ENCODE results near the gene SPNS2. TPM values are rescaled to one million over a fixed set of nuclear protein-coding genes. Genes with fewer than 3 reads are reported as not detected.
"Not testable (repeated sequence)": the region's sequence is repeated elsewhere in the genome, so short reads cannot be mapped to it uniquely, and the experiment has no call there.

The SPNS2 gene
- total RNA-seq, 4 donors from 2014 or later, result 25.1 to 76.3 (median 49.6) TPM

DNA sequence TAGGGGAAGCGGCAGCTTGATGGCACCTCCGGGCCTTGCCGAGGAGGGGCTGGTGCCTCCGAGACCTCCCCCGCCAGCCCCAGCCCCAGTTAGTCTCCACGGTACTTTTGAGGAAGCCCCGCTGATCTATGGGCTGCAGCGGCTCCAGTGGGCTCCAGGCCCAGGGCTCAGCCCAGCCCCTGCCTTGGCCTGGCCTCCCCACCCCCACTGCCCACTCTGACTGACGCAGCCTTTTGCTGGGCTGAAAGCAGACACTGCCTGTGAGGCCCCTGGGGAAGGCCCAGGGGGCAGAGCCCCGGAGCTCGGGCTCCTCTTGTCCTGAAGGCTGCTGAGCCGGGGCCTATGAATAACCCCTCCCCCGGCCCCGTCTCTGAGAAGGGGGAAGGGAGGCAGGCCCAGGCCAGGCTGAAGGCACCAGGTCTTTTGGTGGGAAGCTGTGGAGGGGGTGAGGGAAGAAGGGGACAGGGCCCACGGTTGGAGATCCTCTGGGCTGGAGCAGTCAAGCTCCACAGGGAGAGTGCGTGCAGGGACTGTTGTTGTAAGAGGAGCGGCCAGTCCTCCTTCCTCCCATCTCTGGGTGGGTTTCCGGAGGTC lies 78.1 kb downstream of the SPNS2 start:
- no peaks in the 10 kb centered on the region for H3K4me1 ChIP-seq
- H3K36me3 ChIP-seq, result no peaks in the 10 kb centered on the region
- H3K27ac ChIP-seq, result no peak overlapping the region
- DNase-seq (ENCODE audit: low spot score in 2 of 2), result no peak
- H3K27me3 ChIP-seq, result peaks cover 7% of the 10 kb centered on the region
- no peak for TF ChIP-seq POLR2AphosphoS5 (IDR thresholded peaks at IDR 0.05)
- no peak for TF ChIP-seq EP300 (IDR thresholded peaks at IDR 0.05)
- TF ChIP-seq, protein P1, sequence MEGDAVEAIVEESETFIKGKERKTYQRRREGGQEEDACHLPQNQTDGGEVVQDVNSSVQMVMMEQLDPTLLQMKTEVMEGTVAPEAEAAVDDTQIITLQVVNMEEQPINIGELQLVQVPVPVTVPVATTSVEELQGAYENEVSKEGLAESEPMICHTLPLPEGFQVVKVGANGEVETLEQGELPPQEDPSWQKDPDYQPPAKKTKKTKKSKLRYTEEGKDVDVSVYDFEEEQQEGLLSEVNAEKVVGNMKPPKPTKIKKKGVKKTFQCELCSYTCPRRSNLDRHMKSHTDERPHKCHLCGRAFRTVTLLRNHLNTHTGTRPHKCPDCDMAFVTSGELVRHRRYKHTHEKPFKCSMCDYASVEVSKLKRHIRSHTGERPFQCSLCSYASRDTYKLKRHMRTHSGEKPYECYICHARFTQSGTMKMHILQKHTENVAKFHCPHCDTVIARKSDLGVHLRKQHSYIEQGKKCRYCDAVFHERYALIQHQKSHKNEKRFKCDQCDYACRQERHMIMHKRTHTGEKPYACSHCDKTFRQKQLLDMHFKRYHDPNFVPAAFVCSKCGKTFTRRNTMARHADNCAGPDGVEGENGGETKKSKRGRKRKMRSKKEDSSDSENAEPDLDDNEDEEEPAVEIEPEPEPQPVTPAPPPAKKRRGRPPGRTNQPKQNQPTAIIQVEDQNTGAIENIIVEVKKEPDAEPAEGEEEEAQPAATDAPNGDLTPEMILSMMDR (IDR thresholded peaks at IDR 0.05), result no peak
- TF ChIP-seq POLR2A (IDR thresholded peaks at IDR 0.05), result no peak
- H3K4me3 ChIP-seq, result no peak overlapping the region
- WGBS, result 90% methylated on average over 11 of the region's 18 CpGs
- no peaks in the 10 kb centered on the region for H3K9me3 ChIP-seq

DNA sequence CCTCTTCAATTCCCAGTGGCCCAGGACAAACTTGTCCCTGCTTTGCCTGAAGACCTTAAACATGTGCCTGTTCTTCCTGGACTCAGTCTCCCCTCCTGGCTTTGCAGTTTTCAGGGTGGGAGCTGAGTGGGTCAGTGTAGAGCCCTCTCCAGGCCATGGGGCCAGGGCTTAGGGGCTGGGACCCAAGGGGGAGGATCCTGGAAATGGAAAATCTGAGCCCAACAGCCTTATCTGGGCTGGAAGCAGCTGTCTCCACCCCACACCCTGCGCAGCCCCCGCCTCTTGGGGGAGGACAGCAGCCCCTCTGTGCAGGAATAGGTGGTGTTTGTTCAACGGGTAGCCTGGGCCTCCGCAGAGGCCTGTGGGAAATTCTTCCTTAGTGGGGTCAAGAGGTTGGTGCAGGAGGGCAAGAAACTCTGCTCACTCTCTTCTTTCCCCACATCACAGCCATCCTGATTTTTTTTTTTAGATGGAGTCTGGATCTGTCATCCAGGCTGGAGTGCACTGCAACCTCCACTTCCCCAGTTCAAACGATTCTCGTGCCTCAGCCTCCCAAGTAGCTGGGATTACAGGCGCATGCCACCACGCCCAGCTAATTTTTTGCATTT lies 78.8 kb downstream of the SPNS2 start:
- Histone ChIP-seq H3K27me3 (peaks cover 14% of the 10 kb centered on the region), H3K36me3 (no peaks in the 10 kb centered on the region), H3K9me3 (no peaks in the 10 kb centered on the region), H3K4me1 (no peaks in the 10 kb centered on the region), H3K27ac (no peak overlapping the region), H3K4me3 (no peak overlapping the region)
- WGBS, result 90% methylated on average over 5 of the region's 8 CpGs
- DNase-seq (ENCODE audit: low spot score in 2 of 2), result no peak
- TF ChIP-seq POLR2A (IDR thresholded peaks at IDR 0.05) (no peak), POLR2AphosphoS5 (IDR thresholded peaks at IDR 0.05) (no peak), EP300 (IDR thresholded peaks at IDR 0.05) (no peak)
- TF ChIP-seq, protein P1 (IDR thresholded peaks at IDR 0.05), result no peak

DNA sequence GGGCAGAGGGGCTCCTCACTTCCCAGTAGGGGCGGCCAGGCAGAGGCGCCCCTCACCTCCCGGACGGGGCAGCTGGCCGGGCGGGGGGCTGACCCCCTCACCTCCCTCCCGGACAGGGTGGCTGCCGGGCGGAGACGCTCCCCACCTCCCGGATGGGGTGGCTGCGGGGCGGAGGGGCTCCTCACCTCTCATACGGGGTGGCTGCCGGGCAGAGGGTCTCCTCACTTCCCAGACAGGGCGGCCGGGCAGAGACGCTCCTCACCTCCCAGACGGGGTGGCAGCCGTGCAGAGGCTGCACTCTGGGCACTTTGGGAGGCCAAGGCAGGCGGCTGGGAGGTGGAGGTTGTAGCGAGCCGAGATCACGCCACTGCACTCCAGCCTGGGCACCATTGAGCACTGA lies 79.7 kb downstream of the SPNS2 start:
- H3K4me1 ChIP-seq, result not testable (repeated sequence)

DNA sequence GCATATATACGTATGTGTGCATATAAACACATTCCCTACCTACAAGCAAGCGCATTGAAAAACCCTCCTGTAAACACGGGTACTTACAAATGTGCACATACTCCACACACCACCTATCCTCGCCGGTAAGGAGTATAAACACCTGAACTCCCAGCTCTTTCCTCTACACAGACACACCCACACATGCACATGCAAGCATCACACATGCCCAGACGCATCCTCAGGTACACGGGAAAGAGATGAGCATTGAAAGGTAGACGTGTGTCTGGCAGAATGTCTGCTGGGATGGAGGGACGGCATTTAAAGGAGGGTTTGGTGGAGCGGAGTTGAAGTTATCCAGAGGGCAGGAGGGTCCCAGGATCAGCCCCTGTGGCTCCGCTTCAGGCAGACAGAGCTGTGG lies 81.0 kb downstream of the SPNS2 start:
- Histone ChIP-seq H3K9me3 (no peaks in the 10 kb centered on the region), H3K27ac (no peak overlapping the region), H3K36me3 (no peaks in the 10 kb centered on the region), H3K4me1 (peaks cover 13% of the 10 kb centered on the region), H3K4me3 (no peak overlapping the region), H3K27me3 (peaks cover 36% of the 10 kb centered on the region)
- WGBS, result 77% methylated on average over 11 of the region's 11 CpGs
- no peak for DNase-seq (ENCODE audit: low spot score in 2 of 2)
- no peak for TF ChIP-seq POLR2A (IDR thresholded peaks at IDR 0.05)
- TF ChIP-seq EP300 (IDR thresholded peaks at IDR 0.05), result no peak
- TF ChIP-seq POLR2AphosphoS5 (IDR thresholded peaks at IDR 0.05), result no peak
- TF ChIP-seq, protein P1 (IDR thresholded peaks at IDR 0.05), result no peak

More for the DNA sequence above, 79.7 kb downstream of the SPNS2 start:
- not testable (repeated sequence) for H3K9me3 ChIP-seq; H3K27ac ChIP-seq; DNase-seq (ENCODE audit: low spot score in 2 of 2); H3K4me3 ChIP-seq; H3K36me3 ChIP-seq
- peaks cover 23% of the 10 kb centered on the region for H3K27me3 ChIP-seq
- WGBS, result 98% methylated on average over 17 of the region's 24 CpGs

DNA sequence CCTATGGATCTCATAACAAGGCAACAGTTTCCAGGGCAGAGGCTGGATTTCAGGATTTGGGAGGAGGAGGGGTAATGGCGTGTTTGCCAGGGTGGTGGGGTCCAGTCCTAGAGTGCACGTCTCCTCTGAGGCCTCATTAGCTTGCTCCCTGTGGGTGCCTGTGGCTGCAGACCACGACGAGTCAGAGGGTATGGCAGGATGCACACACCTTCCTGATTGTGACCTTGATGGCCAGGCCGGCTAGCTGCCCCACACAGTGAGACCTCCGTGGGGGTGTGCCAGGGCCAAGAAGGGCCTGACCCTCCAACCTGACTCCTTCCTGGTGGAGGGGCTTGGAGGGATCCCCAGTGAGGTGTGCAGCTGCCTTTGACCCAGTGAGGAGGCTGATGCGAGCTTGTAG lies 81.6 kb downstream of the SPNS2 start:
- WGBS, result 75% methylated on average over 5 of the region's 7 CpGs
- H3K4me1 ChIP-seq, result peaks cover 17% of the 10 kb centered on the region
- H3K36me3 ChIP-seq, result no peaks in the 10 kb centered on the region
- no peak overlapping the region for H3K4me3 ChIP-seq
- TF ChIP-seq POLR2AphosphoS5 (IDR thresholded peaks at IDR 0.05) (no peak), POLR2A (IDR thresholded peaks at IDR 0.05) (no peak), EP300 (IDR thresholded peaks at IDR 0.05) (no peak)
- TF ChIP-seq, protein P1 (IDR thresholded peaks at IDR 0.05), result no peak
- DNase-seq (ENCODE audit: low spot score in 2 of 2), result no peak
- H3K27ac ChIP-seq, result no peak overlapping the region
- H3K27me3 ChIP-seq, result peaks cover 42% of the 10 kb centered on the region
- no peaks in the 10 kb centered on the region for H3K9me3 ChIP-seq
